ENCODE measurements around the gene CDS2.

CDS2 gene

GRCh38 chr20:5119435-5120184 lies 7.2 kb upstream of the CDS2 start, which contains the start of gene PCNA:
Gene PCNA (minus strand): TSS chr20:5119958. CDS start chr20:5119798, 160 bp downstream.
- TF ChIP-seq, protein P1, sequence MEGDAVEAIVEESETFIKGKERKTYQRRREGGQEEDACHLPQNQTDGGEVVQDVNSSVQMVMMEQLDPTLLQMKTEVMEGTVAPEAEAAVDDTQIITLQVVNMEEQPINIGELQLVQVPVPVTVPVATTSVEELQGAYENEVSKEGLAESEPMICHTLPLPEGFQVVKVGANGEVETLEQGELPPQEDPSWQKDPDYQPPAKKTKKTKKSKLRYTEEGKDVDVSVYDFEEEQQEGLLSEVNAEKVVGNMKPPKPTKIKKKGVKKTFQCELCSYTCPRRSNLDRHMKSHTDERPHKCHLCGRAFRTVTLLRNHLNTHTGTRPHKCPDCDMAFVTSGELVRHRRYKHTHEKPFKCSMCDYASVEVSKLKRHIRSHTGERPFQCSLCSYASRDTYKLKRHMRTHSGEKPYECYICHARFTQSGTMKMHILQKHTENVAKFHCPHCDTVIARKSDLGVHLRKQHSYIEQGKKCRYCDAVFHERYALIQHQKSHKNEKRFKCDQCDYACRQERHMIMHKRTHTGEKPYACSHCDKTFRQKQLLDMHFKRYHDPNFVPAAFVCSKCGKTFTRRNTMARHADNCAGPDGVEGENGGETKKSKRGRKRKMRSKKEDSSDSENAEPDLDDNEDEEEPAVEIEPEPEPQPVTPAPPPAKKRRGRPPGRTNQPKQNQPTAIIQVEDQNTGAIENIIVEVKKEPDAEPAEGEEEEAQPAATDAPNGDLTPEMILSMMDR (conservative IDR thresholded peaks at IDR 0.05) = no peak; the same call in 1 of the 2 replicates

DNA sequence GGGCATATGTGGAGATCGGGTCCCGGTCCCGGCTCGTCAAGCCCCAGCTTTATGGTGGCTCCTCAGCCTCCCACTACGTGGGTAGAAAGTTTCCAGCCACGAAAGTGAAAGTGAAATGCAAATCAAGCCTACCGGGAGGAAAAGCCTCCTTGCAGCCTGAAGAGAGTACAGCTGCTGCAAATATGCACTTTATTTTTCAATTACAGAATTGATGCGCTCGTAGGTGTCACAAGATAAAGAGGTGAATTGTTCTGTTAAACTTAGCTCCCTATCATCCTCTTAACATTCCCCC lies 6.7 kb upstream of the CDS2 start:
- TF ChIP-seq, protein P1 (conservative IDR thresholded peaks at IDR 0.05) = no peak
- peak overlapping the region; percentile 79 for H3K27ac ChIP-seq

More at GRCh38 chr20:5119435-5120184, 7.2 kb upstream of the CDS2 start, which contains the start of gene PCNA:
- H3K27ac ChIP-seq = peak within 1 kb of the TSS; percentile 79

DNA sequence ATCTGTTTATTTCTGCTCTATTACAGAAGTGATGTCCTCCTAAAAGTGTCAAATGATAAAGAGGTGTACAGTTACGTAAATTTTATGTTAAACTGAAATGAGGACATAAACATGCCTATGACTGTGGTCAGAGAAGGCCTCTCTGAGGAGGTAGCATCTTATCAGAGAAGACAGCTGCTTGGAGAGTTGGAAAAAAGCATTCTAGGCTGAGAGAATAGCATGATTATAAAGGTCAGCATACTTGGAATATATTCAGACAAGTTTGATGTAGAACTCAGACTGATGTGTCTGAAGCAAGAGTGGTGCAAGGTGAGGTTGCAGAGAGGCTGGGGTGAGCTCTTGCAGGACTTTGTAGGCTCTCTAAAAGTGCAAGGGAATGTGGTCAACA lies 3.9 kb upstream of the CDS2 start:
- no peak overlapping the region for H3K27ac ChIP-seq
- TF ChIP-seq, protein P1 (conservative IDR thresholded peaks at IDR 0.05) = no peak

GRCh38 chr20:5127204-5127858 lies 523 bp downstream of the CDS2 start:
- H3K27ac ChIP-seq = peak overlapping the region; percentile 95
- TF ChIP-seq, protein P1 (conservative IDR thresholded peaks at IDR 0.05) = no peak

GRCh38 chr20:5127859-5128424 lies 1.1 kb downstream of the CDS2 start:
- H3K27ac ChIP-seq = peak overlapping the region; percentile 95
- TF ChIP-seq, protein P1 (conservative IDR thresholded peaks at IDR 0.05) = no peak

DNA sequence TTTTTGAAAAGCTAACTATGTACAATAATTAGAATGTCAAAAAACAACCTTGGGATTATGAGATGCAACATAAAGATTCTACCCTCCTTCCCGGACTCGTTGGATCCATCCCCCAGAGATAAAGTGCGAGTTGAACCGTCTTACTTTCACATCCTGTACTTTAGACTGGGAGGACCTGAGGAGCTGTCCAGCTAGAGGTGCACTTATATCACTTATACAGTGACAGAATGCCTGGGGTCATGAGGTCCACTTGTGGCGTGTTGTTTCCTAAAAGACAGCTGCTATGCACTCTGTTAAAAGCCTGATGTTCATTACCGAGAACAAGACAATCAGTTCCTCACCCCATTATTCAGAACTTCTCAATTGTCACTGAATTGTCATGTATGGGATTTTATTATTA lies 2.1 kb downstream of the CDS2 start:
- H3K27ac ChIP-seq = no peak overlapping the region; the same call in 1 of the 2 replicates
- TF ChIP-seq, protein P1 (conservative IDR thresholded peaks at IDR 0.05) = no peak

GRCh38 chr20:5131502-5131901 lies 4.7 kb downstream of the CDS2 start:
- TF ChIP-seq, protein P1 (conservative IDR thresholded peaks at IDR 0.05) = no peak
- no peak overlapping the region for H3K27ac ChIP-seq

Measured in VCaP (cell line).